HEK293 (cell line): ENCODE measurements around the gene BMERB1.

Source experiments
- CTCF ChIA-PET: fragments of 350-600 bp; formaldehyde crosslinking; extraction: SDS; loops from one replicate; lab custom pipeline; 2021; ENCODE audit warnings: antibody characterized with exemption; lab: Yijun Ruan, JAX
- POLR2A ChIA-PET: fragments of 300-600 bp; formaldehyde crosslinking; extraction: SDS; loops from one replicate; lab custom pipeline; 2020; ENCODE audit warnings: antibody characterized with exemption, inconsistent platforms; lab: Yijun Ruan, JAX
- H3K27ac ChIP-seq: fragments of 200-500 bp; sonication (Bioruptor generic); 2 replicates; pipeline ENCODE4 v1.5.1; 2014; ENCODE audit warnings: low read depth, low read length, control low read depth, inconsistent platforms; ENCODE audit errors: extremely low read depth
- H3K36me3 ChIP-seq, 2 experiments: fragments of 200-500 bp in 1 of 2; sonication (Bioruptor generic) in 1 of 2; 1 replicate in 1 of 2; 2 replicates in 1 of 2; pipeline ENCODE4 v1.5.1; 2014 to 2017; ENCODE audit warnings: inconsistent platforms in 2 of 2, low read length in 2 of 2; ENCODE audit not compliant: control insufficient read depth in 2 of 2, insufficient read depth in 1 of 2
- H3K4me1 ChIP-seq: fragments of 200-500 bp; sonication (Bioruptor generic); 2 replicates; pipeline ENCODE4 v1.5.1; 2014; ENCODE audit warnings: mild to moderate bottlenecking, low read length, inconsistent platforms; ENCODE audit not compliant: control insufficient read depth, insufficient read depth
- H3K4me3 ChIP-seq: 2 replicates; pipeline ENCODE4 v1.5.1; 2011; ENCODE audit warnings: low read depth, mild to moderate bottlenecking, control low read depth, low read length, moderate library complexity
- H3K9me3 ChIP-seq: fragments of 200-500 bp; sonication (Bioruptor generic); 2 replicates; pipeline ENCODE4 v1.5.1; 2014; ENCODE audit warnings: low read depth, low read length, inconsistent platforms; ENCODE audit not compliant: control insufficient read depth, insufficient read depth
- GLI2 ChIP-seq: fragments of 450-650 bp; formaldehyde crosslinking; IDR thresholded peaks from 2 replicates; pipeline ENCODE4; 2017; ENCODE audit warnings: missing biosample characterization, missing genetic modification characterization, low read depth, borderline replicate concordance
- PATZ1 ChIP-seq: fragments of 450-650 bp; formaldehyde crosslinking; IDR thresholded peaks from 2 replicates; pipeline ENCODE4 v1.5.1; 2016; ENCODE audit warnings: missing biosample characterization, missing genetic modification characterization
- YY1 ChIP-seq: fragments of 450-650 bp; formaldehyde crosslinking; IDR thresholded peaks from 2 replicates; pipeline ENCODE4 v1.5.1; 2018; ENCODE audit warnings: missing biosample characterization, missing genetic modification characterization
- ZBTB10 ChIP-seq: fragments of 450-650 bp; formaldehyde crosslinking; IDR thresholded peaks from 2 replicates; pipeline ENCODE4 v1.5.1; 2016; ENCODE audit warnings: missing biosample characterization, missing genetic modification characterization
- ZFP69B ChIP-seq: fragments of 450-650 bp; formaldehyde crosslinking; IDR thresholded peaks from 2 replicates; pipeline ENCODE4 v1.5.1; 2016; ENCODE audit warnings: missing biosample characterization, missing genetic modification characterization
- ZNF175 ChIP-seq: fragments of 450-650 bp; formaldehyde crosslinking; IDR thresholded peaks from 2 replicates; pipeline ENCODE4 v1.5.1; 2016; ENCODE audit warnings: missing biosample characterization, missing genetic modification characterization
- ZNF280C ChIP-seq: fragments of 450-650 bp; formaldehyde crosslinking; IDR thresholded peaks from 2 replicates; pipeline ENCODE4 v1.5.1; 2016; ENCODE audit warnings: missing biosample characterization, missing genetic modification characterization
- ZNF362 ChIP-seq: fragments of 450-650 bp; formaldehyde crosslinking; IDR thresholded peaks from 2 replicates; pipeline ENCODE4 v1.5.1; 2016; ENCODE audit warnings: missing biosample characterization, missing genetic modification characterization
- ZNF391 ChIP-seq: fragments of 450-650 bp; formaldehyde crosslinking; IDR thresholded peaks from 2 replicates; pipeline ENCODE4 v1.5.1; 2016; ENCODE audit warnings: low read depth, missing biosample characterization, missing genetic modification characterization, borderline replicate concordance
- ZNF423 ChIP-seq: fragments of 450-650 bp; formaldehyde crosslinking; IDR thresholded peaks from 2 replicates; pipeline ENCODE4 v1.5.1; 2016; ENCODE audit warnings: missing biosample characterization, missing genetic modification characterization
- ZNF433 ChIP-seq: fragments of 450-650 bp; formaldehyde crosslinking; IDR thresholded peaks from 2 replicates; pipeline ENCODE4 v1.5.1; 2016; ENCODE audit warnings: missing biosample characterization, missing genetic modification characterization, low read depth
- ZNF521 ChIP-seq: fragments of 450-650 bp; formaldehyde crosslinking; IDR thresholded peaks from 2 replicates; pipeline ENCODE4 v1.5.1; 2017; ENCODE audit warnings: missing biosample characterization, mild to moderate bottlenecking, missing genetic modification characterization
- ZNF692 ChIP-seq: fragments of 450-650 bp; formaldehyde crosslinking; IDR thresholded peaks from 2 replicates; pipeline ENCODE4 v1.5.1; 2016; ENCODE audit warnings: missing biosample characterization, missing genetic modification characterization
- ZNF830 ChIP-seq: fragments of 450-650 bp; IDR thresholded peaks from 2 replicates; pipeline ENCODE4 v1.5.0; 2018; ENCODE audit warnings: missing biosample characterization, missing genetic modification characterization, low read depth, mild to moderate bottlenecking, moderate library complexity
- ZSCAN23 ChIP-seq: fragments of 450-650 bp; formaldehyde crosslinking; IDR thresholded peaks from 2 replicates; pipeline ENCODE4 v1.5.1; 2016; ENCODE audit warnings: missing biosample characterization, missing genetic modification characterization

Gene BMERB1

GRCh38 chr16:15422222-15422621 lies 12.2 kb upstream of the BMERB1 start:
- Histone ChIP-seq H3K4me1 (no peaks in the 10 kb centered on the region), H3K9me3 (no peaks in the 10 kb centered on the region), H3K4me3 (no peak overlapping the region), H3K27ac (no peak overlapping the region), H3K36me3 (no peaks in the 10 kb centered on the region)
- POLR2A ChIA-PET, result no interaction called here
- TF ChIP-seq ZNF362 (tag by site-specific recombination) (no peak), PATZ1 (tag by site-specific recombination) (no peak), ZSCAN23 (tag by site-specific recombination) (no peak), YY1 (tag by site-specific recombination) (no peak), ZFP69B (no peak)
- CTCF ChIA-PET, result interaction anchor here (0.8 kb wide), 1 partner anchor 314 kb away, joined by 3 read pairs; no protein-coding TSS in a partner anchor

GRCh38 chr16:15425861-15426260 lies 8.5 kb upstream of the BMERB1 start:
- Histone ChIP-seq H3K36me3 (no peaks in the 10 kb centered on the region), H3K27ac (no peak overlapping the region), H3K4me3 (no peak overlapping the region), H3K4me1 (no peaks in the 10 kb centered on the region), H3K9me3 (no peaks in the 10 kb centered on the region)
- CTCF ChIA-PET, result interaction anchor here (1.5 to 2.8 kb wide), 2 partner anchors 11 to 125 kb away, joined by 6 to 10 read pairs; no protein-coding TSS in a partner anchor
- POLR2A ChIA-PET, result no interaction called here
- TF ChIP-seq ZNF423 (tag by site-specific recombination) (no peak), GLI2 (tag by site-specific recombination) (no peak), ZNF830 (tag by site-specific recombination) (no peak), ZNF391 (tag by site-specific recombination) (no peak), ZNF692 (tag by site-specific recombination) (no peak), ZNF175 (tag by site-specific recombination) (no peak), ZNF433 (tag by site-specific recombination) (no peak), ZBTB10 (tag by site-specific recombination) (no peak), ZNF280C (tag by site-specific recombination) (no peak), ZNF521 (tag by site-specific recombination) (no peak)
